Measurements from ENCODE around the gene TSC2. TPM values are rescaled to one million over a fixed set of nuclear protein-coding genes. Genes with fewer than 3 reads are reported as not detected.
A peak's percentile ranks its signal among the peaks of the same experiment; 100 is the strongest.

Gene TSC2
- total and polyA plus RNA-seq, 2 of the 13 experiments (the other 11 are each of a cell fraction or from before 2014, with no cell fraction given), result 19.6 to 40.4 TPM

GRCh38 chr16:2027024-2028010 lies 20.5 kb upstream of the TSC2 start (continued):
- TF ChIP-seq RBFOX2 (IDR thresholded peaks at IDR 0.05; ENCODE audit: low read depth, low read length) (0 out of 2 replicates have a peak, but pooled peaks have one; percentile 20), YEATS4 (CRISPR knock-in tag; IDR thresholded peaks at IDR 0.05; ENCODE audit: borderline replicate concordance) (peak; percentile 27; the same call in 1 of the 2 replicates), MYC (CRISPR knock-in tag; IDR thresholded peaks at IDR 0.05; ENCODE audit: borderline replicate concordance) (peak; percentile 76), HMGXB4 (CRISPR knock-in tag; IDR thresholded peaks at IDR 0.05; ENCODE audit: borderline replicate concordance in 1 of 2, low read depth in 1 of 2) (peak; percentile 23 to 50; a peak in 3 of 4 replicates), RXRB (CRISPR knock-in tag; IDR thresholded peaks at IDR 0.05; ENCODE audit: borderline replicate concordance) (no peak), MXI1 (IDR thresholded peaks at IDR 0.05; ENCODE audit: borderline replicate concordance, low read depth, low read length) (peak; percentile 79; the same call in 2 of the 3 replicates), ZNF646 (CRISPR knock-in tag; IDR thresholded peaks at IDR 0.05) (peak; percentile 68; the same call in 1 of the 2 replicates), DMAP1 (CRISPR knock-in tag; IDR thresholded peaks at IDR 0.05) (peak; percentile 40; the same call in 1 of the 2 replicates), ZMYM2 (CRISPR knock-in tag; IDR thresholded peaks at IDR 0.05) (0 out of 2 replicates have a peak, but pooled peaks have one; percentile 41), ZBTB43 (CRISPR knock-in tag; conservative IDR thresholded peaks at IDR 0.05) (peak; percentile 96), ZNF790 (CRISPR knock-in tag; IDR thresholded peaks at IDR 0.05; ENCODE audit: borderline replicate concordance) (peak; percentile 16; the same call in 1 of the 2 replicates), ZNF30 (CRISPR knock-in tag; IDR thresholded peaks at IDR 0.05) (no peak), NRL (CRISPR knock-in tag; IDR thresholded peaks at IDR 0.05; ENCODE audit: borderline replicate concordance) (peak; percentile 51), ZNF513 (CRISPR knock-in tag; conservative IDR thresholded peaks at IDR 0.05) (no peak), SMARCC2 (IDR thresholded peaks at IDR 0.05) (no peak), ZNF253 (CRISPR knock-in tag; IDR thresholded peaks at IDR 0.05; ENCODE audit: borderline replicate concordance) (0 out of 2 replicates have a peak, but pooled peaks have one; percentile 50)
